Amniotic epithelial cell (primary cell): ENCODE measurements around the gene SLC22A16.
"Not testable (repeated sequence)": the region's sequence is repeated elsewhere in the genome, so short reads cannot be mapped to it uniquely, and the experiment has no call there.

Experiments used
- DNase-seq: peaks from one replicate; pipeline ENCODE4 v3.0.0-alpha.2; 2010; ENCODE audit warnings: low read depth

SLC22A16 gene

DNA sequence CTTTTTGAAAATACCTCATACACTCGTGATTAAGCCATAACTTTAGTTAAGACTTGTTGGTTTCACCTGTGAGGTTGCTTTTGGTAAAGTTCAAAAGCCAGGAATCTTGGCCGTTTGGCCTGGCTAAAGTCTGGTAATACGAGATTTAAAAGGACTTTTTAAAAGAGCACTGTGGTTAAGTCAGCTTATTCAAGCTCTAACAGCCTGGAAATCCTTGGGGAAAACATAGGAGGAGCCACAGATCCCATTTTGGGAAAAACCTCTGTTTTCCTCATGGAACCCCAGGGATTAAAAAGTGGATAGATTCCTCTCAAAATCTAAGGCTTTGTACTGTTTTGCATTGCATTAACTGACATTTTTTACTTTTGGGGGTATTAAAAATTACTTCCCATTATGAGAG lies 13.7 kb upstream of the SLC22A16 start:
- DNase-seq: no peak

- DNase-seq: no peak
These were observed 12.3 kb upstream of the SLC22A16 start for GRCh38 chr6:110488606-110489190.

GRCh38 chr6:110487968-110488381 lies 11.6 kb upstream of the SLC22A16 start:
- not testable (repeated sequence) for DNase-seq

GRCh38 chr6:110486756-110487155 lies 10.3 kb upstream of the SLC22A16 start:
- no peak for DNase-seq

- peak; percentile 42 for DNase-seq
These were observed 9.1 kb upstream of the SLC22A16 start for GRCh38 chr6:110485491-110485890.

- DNase-seq: peak; percentile 86
These were observed 7.9 kb upstream of the SLC22A16 start for GRCh38 chr6:110484321-110484720.

GRCh38 chr6:110482774-110483400 lies 6.5 kb upstream of the SLC22A16 start:
- peak; percentile 20 for DNase-seq

GRCh38 chr6:110481081-110481480 lies 4.7 kb upstream of the SLC22A16 start:
- DNase-seq: no peak

DNA sequence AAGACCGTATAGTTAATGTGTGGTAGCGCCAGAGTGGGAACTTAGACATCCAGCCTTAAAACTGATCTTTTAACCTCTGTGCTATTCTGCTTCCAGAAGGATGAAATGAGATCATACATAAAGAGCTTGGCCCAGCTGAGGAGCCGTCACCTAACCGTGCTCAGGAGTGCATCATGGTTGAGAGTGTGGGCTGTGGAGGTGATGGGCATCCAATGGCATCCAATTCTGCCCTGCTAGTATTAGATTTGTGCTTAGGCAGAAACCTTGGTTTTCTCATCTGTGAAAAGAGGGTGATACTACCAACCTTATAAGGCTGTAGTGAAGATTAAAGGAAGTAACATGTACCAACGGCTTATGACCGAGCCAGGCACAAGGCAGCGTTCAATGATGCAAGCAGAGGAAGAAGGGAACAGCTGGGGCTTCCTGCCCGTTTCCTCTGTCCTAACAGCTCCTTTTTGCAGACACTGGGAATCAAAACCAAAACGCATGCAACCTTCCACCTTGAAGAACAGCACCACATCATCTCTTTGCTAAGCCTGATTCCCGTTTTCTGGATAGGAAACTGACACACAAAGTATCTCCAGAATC lies 1.3 kb downstream of the SLC22A16 start:
- DNase-seq: no peak

DNA sequence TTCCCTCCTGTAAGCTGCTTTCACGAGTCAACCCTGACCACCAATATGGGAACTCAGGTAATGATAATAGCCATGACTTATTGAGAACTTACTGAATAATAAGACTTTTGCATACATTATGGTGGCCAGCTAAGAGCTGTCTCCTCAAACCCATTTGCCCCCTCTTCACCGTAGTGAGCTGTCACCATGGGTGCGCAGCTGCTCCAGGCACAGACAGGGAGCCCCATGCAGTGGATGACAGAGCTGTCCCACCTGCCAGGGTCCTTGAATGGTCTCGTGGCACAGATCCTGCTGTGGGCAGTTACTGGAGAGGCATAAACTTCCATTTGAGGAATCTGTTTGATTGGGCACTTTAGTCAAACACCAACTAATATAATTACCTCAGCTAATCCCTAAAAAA lies 1.9 kb downstream of the SLC22A16 start:
- no peak for DNase-seq

DNA sequence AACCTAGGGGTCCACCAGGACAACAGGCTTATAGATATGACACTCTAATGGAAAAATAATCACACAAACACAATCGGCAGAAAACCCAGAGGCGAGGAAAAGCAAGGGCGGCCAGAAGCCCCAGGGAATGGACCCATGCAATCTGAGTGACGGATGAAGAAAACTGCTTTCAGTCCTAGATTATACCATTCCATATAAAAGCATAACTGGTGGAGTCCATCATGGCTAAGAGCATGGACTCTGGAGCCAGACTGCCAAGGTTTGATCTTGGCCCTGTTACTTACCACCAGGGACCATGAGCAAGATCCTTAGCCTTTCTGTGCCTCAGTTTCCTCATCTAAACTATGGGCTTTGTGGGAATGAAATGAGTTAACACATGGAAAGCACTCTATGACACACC lies 3.7 kb downstream of the SLC22A16 start:
- no peak for DNase-seq

DNA sequence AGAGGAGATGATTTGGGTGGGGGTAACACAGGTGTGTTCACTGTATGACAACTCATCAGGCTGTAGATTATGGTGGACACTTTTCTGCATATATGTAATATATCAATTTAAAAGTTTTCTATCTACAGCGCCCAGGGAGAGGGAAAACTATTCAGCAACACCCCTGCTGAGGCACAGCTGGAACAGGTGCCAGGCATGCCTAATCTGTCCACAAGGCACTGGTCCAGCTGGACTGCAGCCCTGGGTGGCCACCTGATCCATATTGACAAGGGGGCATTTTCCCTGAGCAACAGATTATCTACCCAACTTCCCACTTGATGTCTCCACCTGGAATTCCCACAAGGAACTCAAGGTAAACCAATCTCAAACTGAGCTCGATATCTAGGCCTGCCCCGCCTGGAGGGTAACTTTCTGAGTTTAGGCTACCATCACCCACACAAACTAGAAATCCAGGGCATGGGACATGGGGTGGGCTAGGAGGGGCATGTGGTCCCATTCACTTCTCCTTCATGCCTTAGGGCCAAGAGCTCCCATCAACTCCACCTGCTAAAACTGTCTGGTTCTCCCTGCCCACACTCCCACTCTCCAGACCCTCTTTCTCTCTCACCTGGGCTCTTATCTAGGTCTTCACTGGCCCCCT lies 4.6 kb downstream of the SLC22A16 start:
- DNase-seq: no peak

DNA sequence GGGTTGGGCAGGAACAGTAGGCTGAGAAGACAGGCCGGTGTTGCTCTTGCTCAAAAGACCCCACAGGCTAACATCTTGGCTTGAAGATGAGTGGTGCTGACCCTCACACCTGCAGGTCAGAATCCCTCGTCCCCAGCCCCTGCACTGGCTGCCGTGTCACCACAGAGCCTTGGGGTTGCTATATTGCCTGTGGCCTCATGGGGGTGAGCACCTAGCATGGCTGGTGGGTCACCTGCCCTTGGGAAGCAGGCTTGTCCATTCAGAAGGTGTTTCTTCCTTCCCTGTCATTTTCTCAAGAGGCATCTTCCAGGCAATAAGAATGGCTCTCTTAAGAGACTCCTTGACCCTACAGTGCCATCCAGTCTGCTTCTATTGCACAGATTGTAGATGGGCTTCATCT lies 7.7 kb downstream of the SLC22A16 start:
- DNase-seq: no peak

DNA sequence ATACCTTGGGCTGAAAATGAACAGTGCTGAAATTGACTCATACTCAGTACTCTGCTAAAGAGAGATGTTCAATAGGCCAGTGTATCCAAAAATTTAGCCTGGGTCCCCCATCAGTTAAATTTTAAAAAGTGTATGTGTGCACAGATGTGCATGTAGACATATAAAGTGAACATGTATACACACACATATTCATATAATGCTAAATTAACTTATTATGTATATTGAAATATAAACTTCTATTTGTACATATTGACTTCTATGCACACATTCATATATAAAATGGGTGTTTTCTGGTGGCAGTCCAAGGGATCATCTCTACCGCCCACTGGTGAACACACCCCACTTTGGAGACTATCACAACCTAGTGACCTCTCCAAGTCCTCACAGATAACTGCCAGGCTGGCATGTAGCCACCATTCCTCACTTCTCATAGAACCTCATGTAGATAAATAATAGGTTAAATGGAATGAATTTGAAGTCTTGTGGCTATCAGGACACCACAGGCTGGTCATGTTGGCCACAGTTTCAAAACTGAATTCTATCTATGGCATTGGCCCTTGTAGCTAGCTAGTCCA lies 8.8 kb downstream of the SLC22A16 start:
- no peak for DNase-seq

- no peak for DNase-seq
These were observed 13.4 kb downstream of the SLC22A16 start for GRCh38 chr6:110462884-110463481.

GRCh38 chr6:110461376-110461775 lies 15.0 kb downstream of the SLC22A16 start:
- DNase-seq: no peak

DNA sequence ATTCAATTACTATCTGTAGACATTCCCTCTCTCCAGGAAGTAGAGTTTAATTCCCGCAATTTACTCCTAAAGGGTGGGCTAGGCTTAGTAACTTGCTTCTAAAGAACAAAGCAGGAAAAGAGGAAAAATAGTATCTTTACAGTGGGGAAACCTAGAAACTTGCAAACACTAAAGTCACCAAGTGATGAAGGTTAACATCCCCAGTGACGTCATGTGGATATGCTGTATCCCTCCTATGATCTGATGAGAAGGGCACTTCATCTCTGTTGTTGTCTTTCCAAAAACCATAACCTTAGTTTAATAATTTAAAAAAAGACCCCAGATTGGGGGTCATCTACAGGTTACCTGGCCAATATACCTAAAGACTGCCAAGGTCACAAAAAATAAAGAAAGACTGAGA lies 17.3 kb downstream of the SLC22A16 start:
- no peak for DNase-seq

DNA sequence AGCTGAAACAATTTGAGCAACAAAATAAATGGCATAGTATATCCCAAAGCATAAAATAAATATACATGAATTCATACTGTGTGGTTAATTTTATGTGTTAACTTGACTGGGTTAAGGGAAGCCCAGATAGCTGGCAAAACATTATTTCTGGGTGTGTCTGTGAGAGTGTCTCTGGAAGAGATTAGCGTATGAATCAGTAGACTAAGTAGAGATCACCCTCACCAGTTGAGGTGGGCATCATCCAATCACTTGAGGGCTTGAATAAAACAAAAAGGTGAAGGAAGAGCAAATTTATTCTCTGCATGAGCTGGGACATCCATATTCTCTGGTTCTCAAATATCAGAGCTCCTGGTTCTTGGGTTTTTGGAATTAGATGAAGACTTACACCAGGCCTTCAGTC lies 17.9 kb downstream of the SLC22A16 start:
- no peak for DNase-seq

GRCh38 chr6:110457567-110458175 lies 18.7 kb downstream of the SLC22A16 start:
- DNase-seq: peak; percentile 38

DNA sequence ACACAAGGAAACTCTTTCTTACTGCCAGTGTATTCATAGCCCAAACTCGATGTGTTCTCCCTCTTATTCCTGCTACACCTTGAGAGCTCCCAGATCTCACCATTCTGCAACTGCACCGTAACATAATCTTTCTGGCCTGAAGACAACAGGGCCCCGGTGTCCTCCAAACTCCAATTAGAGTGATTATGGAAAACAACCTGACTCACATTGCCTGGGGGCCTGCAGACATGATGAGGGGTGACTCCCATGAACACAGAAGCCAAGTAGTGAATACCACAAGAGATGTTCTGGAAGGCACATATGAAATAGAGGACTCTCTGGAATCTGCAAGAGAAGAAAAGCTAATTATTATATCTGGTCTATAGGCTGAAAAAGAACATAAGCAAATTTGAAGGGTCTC lies 19.7 kb downstream of the SLC22A16 start:
- DNase-seq: no peak

DNA sequence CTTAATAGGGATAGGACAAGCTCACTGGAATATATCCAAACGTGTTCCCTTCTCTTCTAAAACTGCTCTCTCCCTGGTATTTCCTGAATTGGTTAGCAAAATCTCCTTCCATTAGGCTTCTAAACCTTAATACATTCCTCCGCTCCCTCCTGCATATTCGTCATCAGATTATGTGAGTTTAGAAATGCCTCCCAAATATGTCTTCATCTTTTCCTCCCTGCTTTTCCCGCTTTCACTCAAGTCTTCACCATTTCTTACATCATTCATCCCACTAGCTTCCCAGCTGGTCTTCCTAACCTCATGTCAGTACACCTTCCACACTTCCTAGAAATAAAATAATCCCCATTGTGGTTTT lies 26.9 kb downstream of the SLC22A16 start:
- peak; percentile 48 for DNase-seq

DNA sequence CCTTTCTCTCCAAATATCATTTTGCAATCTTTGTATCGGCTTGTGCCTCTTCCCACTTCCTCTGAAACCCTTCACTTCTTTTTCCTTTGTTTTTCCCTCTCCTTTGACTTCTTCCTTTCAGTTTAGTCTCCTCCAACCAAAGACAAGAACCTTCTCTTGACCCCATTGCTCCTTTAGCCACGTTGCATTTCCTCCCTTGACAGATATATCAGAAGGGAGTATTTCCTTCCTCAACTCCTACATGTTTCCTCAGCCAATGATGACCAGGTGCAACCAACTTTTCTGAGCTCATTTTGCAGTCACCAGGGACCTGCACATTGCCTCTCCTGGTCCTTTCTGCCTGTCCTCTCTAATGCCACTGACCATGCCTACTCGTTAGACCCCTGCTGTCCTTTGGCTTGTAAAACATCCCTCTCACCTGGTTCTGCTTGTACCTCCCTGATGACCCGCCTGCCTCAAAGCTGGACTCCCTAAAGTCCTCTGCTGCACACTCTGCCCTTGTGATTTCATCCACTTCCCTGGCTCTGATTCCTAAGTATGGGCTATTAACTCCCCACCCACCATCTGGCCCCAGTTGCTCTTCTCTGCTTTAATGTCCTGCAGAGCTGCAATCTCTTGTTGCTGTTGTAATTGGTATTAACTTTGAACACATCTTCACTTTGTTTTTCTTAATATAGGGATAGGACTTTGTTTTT lies 27.4 kb downstream of the SLC22A16 start:
- DNase-seq: no peak
